ENCODE data around the gene LONRF3.

LONRF3 gene

GRCh38 chrX:118928151-118928550, 46.3 kb upstream of the LONRF3 start:
- ChIA-PET POLR2A (interaction anchor here (0.6 kb wide), 1 partner anchor 863 kb away, joined by 3 read pairs; the partner anchor contains the start of gene RPL39), CTCF (no interaction called here)
- TF ChIP-seq KLF17 (tag by site-specific recombination; IDR thresholded peaks at IDR 0.05) (no peak), ZNF76 (tag by site-specific recombination; IDR thresholded peaks at IDR 0.05; ENCODE audit: borderline replicate concordance, low read depth) (no peak), ZNF473 (tag by site-specific recombination; IDR thresholded peaks at IDR 0.05) (no peak), TSHZ1 (tag by site-specific recombination; IDR thresholded peaks at IDR 0.05; ENCODE audit: borderline replicate concordance) (no peak), ZNF654 (tag by site-specific recombination; IDR thresholded peaks at IDR 0.05; ENCODE audit: low read depth) (no peak), OSR2 (tag by site-specific recombination; IDR thresholded peaks at IDR 0.05) (no peak), ZNF423 (tag by site-specific recombination; IDR thresholded peaks at IDR 0.05) (no peak), ZBTB26 (tag by site-specific recombination; optimal IDR thresholded peaks at IDR 0.05) (no peak), ZNF354C (tag by site-specific recombination; IDR thresholded peaks at IDR 0.05; ENCODE audit: borderline replicate concordance, low read depth) (no peak), ZNF416 (tag by site-specific recombination; IDR thresholded peaks at IDR 0.05) (no peak), ZNF704 (tag by site-specific recombination; IDR thresholded peaks at IDR 0.05) (no peak), ZNF211 (tag by site-specific recombination; IDR thresholded peaks at IDR 0.05; ENCODE audit: low read depth) (no peak), ZNF155 (tag by site-specific recombination; IDR thresholded peaks at IDR 0.05) (no peak)
- TF ChIP-seq, protein P1, sequence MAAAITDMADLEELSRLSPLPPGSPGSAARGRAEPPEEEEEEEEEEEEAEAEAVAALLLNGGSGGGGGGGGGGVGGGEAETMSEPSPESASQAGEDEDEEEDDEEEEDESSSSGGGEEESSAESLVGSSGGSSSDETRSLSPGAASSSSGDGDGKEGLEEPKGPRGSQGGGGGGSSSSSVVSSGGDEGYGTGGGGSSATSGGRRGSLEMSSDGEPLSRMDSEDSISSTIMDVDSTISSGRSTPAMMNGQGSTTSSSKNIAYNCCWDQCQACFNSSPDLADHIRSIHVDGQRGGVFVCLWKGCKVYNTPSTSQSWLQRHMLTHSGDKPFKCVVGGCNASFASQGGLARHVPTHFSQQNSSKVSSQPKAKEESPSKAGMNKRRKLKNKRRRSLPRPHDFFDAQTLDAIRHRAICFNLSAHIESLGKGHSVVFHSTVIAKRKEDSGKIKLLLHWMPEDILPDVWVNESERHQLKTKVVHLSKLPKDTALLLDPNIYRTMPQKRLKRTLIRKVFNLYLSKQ (tag by site-specific recombination; IDR thresholded peaks at IDR 0.05; ENCODE audit: borderline replicate concordance) = no peak
- TF ChIP-seq, protein P2, sequence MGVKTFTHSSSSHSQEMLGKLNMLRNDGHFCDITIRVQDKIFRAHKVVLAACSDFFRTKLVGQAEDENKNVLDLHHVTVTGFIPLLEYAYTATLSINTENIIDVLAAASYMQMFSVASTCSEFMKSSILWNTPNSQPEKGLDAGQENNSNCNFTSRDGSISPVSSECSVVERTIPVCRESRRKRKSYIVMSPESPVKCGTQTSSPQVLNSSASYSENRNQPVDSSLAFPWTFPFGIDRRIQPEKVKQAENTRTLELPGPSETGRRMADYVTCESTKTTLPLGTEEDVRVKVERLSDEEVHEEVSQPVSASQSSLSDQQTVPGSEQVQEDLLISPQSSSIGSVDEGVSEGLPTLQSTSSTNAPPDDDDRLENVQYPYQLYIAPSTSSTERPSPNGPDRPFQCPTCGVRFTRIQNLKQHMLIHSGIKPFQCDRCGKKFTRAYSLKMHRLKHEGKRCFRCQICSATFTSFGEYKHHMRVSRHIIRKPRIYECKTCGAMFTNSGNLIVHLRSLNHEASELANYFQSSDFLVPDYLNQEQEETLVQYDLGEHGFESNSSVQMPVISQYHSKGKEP (tag by site-specific recombination; IDR thresholded peaks at IDR 0.05) = no peak

More at GRCh38 chrX:118928151-118928550, 46.3 kb upstream of the LONRF3 start:
- Histone ChIP-seq H3K4me1 (ENCODE audit: control insufficient read depth, insufficient read depth, low read length) (no peaks in the 10 kb centered on the region), H3K4me3 (ENCODE audit: low read depth, low read length) (no peak overlapping the region), H3K36me3 (ENCODE audit: control insufficient read depth in 2 of 2, insufficient read depth in 1 of 2, low read length in 2 of 2) (no peaks in the 10 kb centered on the region), H3K27ac (ENCODE audit: extremely low read depth, low read depth, low read length) (no peak overlapping the region), H3K9me3 (ENCODE audit: control insufficient read depth, insufficient read depth, low read depth, low read length) (no peaks in the 10 kb centered on the region; the same call in 1 of the 2 replicates)

All from HEK293 (cell line).